Measurements from ENCODE around the gene FHIT.

FHIT gene

GRCh38 chr3:60781935-60782334, 469.3 kb downstream of the FHIT start:
- Histone ChIP-seq H3K27ac (ENCODE audit: low read depth, low read length) (no peak overlapping the region), H3K9ac (ENCODE audit: low read length in 5 of 5) (no peak overlapping the region), H3K36me3 (ENCODE audit: control insufficient read depth in 5 of 5, insufficient read depth in 5 of 5, low read length in 5 of 5) (no peaks in the 10 kb centered on the region), H3K4me1 (ENCODE audit: control insufficient read depth in 5 of 5, insufficient read depth in 5 of 5, low read length in 5 of 5) (peaks cover 0 to 13% (median 0%) of the 10 kb centered on the region in 5 donors), H3K9me3 (ENCODE audit: control insufficient read depth in 5 of 5, low read length in 5 of 5) (peaks cover 2 to 20% (median 14%) of the 10 kb centered on the region in 5 donors), H3K27me3 (ENCODE audit: control insufficient read depth in 5 of 5, insufficient read depth in 4 of 5, low read length in 5 of 5) (no peaks in the 10 kb centered on the region), H3K4me3 (ENCODE audit: low read depth in 1 of 5, low read length in 5 of 5) (no peak overlapping the region)

DNA sequence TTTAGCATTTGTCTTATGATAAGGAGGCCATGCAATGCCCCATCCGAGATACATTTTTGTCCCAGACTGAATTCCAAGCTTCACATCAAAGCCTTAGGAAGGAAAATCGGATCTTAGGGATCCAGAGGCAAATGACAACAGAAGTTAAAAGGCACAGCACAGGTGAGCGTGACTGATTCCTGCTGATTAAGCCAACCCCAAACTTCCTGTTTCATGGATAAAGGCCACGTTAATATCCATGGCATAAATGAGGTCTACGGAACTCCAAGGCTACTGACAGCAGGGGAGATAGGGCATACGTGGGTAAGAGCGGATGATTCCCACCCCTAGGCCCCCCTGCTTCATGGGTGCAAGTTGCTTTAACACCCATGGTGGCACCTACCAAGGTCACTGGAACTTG, 471.6 kb downstream of the FHIT start:
- Histone ChIP-seq H3K9me3 (ENCODE audit: control insufficient read depth in 5 of 5, low read length in 5 of 5) (peaks cover 2 to 26% (median 18%) of the 10 kb centered on the region in 5 donors), H3K4me3 (ENCODE audit: low read depth in 1 of 5, low read length in 5 of 5) (no peak overlapping the region), H3K27me3 (ENCODE audit: control insufficient read depth in 5 of 5, insufficient read depth in 4 of 5, low read length in 5 of 5) (no peaks in the 10 kb centered on the region), H3K4me1 (ENCODE audit: control insufficient read depth in 5 of 5, insufficient read depth in 5 of 5, low read length in 5 of 5) (peaks cover 0 to 5% (median 0%) of the 10 kb centered on the region in 5 donors), H3K36me3 (ENCODE audit: control insufficient read depth in 5 of 5, insufficient read depth in 5 of 5, low read length in 5 of 5) (no peaks in the 10 kb centered on the region), H3K9ac (ENCODE audit: low read length in 5 of 5) (no peak overlapping the region), H3K27ac (ENCODE audit: low read depth, low read length) (no peak overlapping the region)

GRCh38 chr3:60775985-60776384, 475.3 kb downstream of the FHIT start:
- Histone ChIP-seq H3K9ac (ENCODE audit: low read length in 5 of 5) (no peak overlapping the region), H3K4me1 (ENCODE audit: control insufficient read depth in 5 of 5, insufficient read depth in 5 of 5, low read length in 5 of 5) (peaks cover 0 to 5% (median 0%) of the 10 kb centered on the region in 5 donors), H3K27me3 (ENCODE audit: control insufficient read depth in 5 of 5, insufficient read depth in 4 of 5, low read length in 5 of 5) (no peaks in the 10 kb centered on the region), H3K4me3 (ENCODE audit: low read depth in 1 of 5, low read length in 5 of 5) (no peak overlapping the region), H3K36me3 (ENCODE audit: control insufficient read depth in 5 of 5, insufficient read depth in 5 of 5, low read length in 5 of 5) (no peaks in the 10 kb centered on the region), H3K27ac (ENCODE audit: low read depth, low read length) (no peak overlapping the region), H3K9me3 (ENCODE audit: control insufficient read depth in 5 of 5, low read length in 5 of 5) (peaks cover 0 to 20% (median 17%) of the 10 kb centered on the region in 5 donors)

DNA sequence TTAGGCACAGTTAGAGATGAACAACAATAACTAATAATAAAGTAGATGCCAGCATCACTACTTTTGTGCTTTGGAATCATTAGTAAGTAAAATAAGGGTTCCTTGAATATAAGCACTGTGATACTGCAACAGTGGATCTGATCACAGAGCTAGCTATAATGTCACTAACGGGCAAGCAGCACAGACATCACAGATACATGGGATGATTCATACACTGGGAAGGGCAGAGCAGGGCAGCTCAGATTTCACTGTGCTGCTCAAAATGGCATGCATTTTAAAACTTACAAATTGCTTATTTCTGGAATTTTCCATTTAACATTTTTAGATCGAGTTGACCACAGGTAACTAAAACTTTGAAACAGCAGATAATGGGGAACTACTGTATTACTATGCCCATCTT, 476.6 kb downstream of the FHIT start:
- no peaks in the 10 kb centered on the region for H3K27me3 ChIP-seq (ENCODE audit: control insufficient read depth in 5 of 5, insufficient read depth in 4 of 5, low read length in 5 of 5)
- no peaks in the 10 kb centered on the region for H3K36me3 ChIP-seq (ENCODE audit: control insufficient read depth in 5 of 5, insufficient read depth in 5 of 5, low read length in 5 of 5)
- H3K9me3 ChIP-seq (ENCODE audit: control insufficient read depth in 5 of 5, low read length in 5 of 5): peaks cover 0 to 11% (median 7%) of the 10 kb centered on the region in 5 donors
- no peak overlapping the region for H3K4me3 ChIP-seq (ENCODE audit: low read depth in 1 of 5, low read length in 5 of 5)
- no peak overlapping the region for H3K27ac ChIP-seq (ENCODE audit: low read depth, low read length)
- H3K9ac ChIP-seq (ENCODE audit: low read length in 5 of 5): no peak overlapping the region
- H3K4me1 ChIP-seq (ENCODE audit: control insufficient read depth in 5 of 5, insufficient read depth in 5 of 5, low read length in 5 of 5): peaks cover 0 to 5% (median 0%) of the 10 kb centered on the region in 5 donors

- Histone ChIP-seq H3K27me3 (ENCODE audit: control insufficient read depth in 5 of 5, insufficient read depth in 4 of 5, low read length in 5 of 5) (no peaks in the 10 kb centered on the region), H3K27ac (ENCODE audit: low read depth, low read length) (no peak overlapping the region), H3K9me3 (ENCODE audit: control insufficient read depth in 5 of 5, low read length in 5 of 5) (peaks cover 0 to 8% (median 5%) of the 10 kb centered on the region in 5 donors), H3K36me3 (ENCODE audit: control insufficient read depth in 5 of 5, insufficient read depth in 5 of 5, low read length in 5 of 5) (no peaks in the 10 kb centered on the region), H3K9ac (ENCODE audit: low read length in 5 of 5) (no peak overlapping the region), H3K4me3 (ENCODE audit: low read depth in 1 of 5, low read length in 5 of 5) (no peak overlapping the region), H3K4me1 (ENCODE audit: control insufficient read depth in 5 of 5, insufficient read depth in 5 of 5, low read length in 5 of 5) (no peaks in the 10 kb centered on the region)
Observed at GRCh38 chr3:60772584-60772983, 478.7 kb downstream of the FHIT start.

- H3K36me3 ChIP-seq (ENCODE audit: control insufficient read depth in 5 of 5, insufficient read depth in 5 of 5, low read length in 5 of 5): no peaks in the 10 kb centered on the region
- no peaks in the 10 kb centered on the region for H3K27me3 ChIP-seq (ENCODE audit: control insufficient read depth in 5 of 5, insufficient read depth in 4 of 5, low read length in 5 of 5)
- no peaks in the 10 kb centered on the region for H3K4me1 ChIP-seq (ENCODE audit: control insufficient read depth in 5 of 5, insufficient read depth in 5 of 5, low read length in 5 of 5)
- H3K27ac ChIP-seq (ENCODE audit: low read depth, low read length): no peak overlapping the region
- H3K9ac ChIP-seq (ENCODE audit: low read length in 5 of 5): no peak overlapping the region
- H3K9me3 ChIP-seq (ENCODE audit: control insufficient read depth in 5 of 5, low read length in 5 of 5): peaks cover 0 to 8% (median 5%) of the 10 kb centered on the region in 5 donors
- H3K4me3 ChIP-seq (ENCODE audit: low read depth in 1 of 5, low read length in 5 of 5): no peak overlapping the region
Observed at GRCh38 chr3:60771766-60772165, 479.5 kb downstream of the FHIT start.

DNA sequence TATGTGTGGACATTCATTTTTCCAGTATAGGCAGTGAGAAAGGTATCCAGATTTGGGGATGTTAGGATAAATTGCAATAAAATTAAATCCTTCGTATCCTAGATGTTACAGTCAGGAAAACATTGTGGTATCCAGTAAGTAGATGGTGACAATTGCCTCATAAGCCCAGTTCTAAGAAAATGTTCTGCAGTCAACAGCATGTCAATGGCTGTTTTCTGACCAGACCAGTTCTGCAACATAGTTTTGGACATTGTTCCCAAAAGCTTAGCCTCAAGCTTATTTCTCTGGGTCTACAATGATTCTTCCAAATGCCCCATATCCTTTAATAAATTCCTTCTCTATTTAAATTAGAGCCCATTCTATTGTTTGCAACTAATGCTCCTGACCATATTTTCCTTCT, 480.7 kb downstream of the FHIT start:
- no peak overlapping the region for H3K27ac ChIP-seq (ENCODE audit: low read depth, low read length)
- H3K36me3 ChIP-seq (ENCODE audit: control insufficient read depth in 5 of 5, insufficient read depth in 5 of 5, low read length in 5 of 5): no peaks in the 10 kb centered on the region
- H3K27me3 ChIP-seq (ENCODE audit: control insufficient read depth in 5 of 5, insufficient read depth in 4 of 5, low read length in 5 of 5): no peaks in the 10 kb centered on the region
- H3K9ac ChIP-seq (ENCODE audit: low read length in 5 of 5): no peak overlapping the region
- no peak overlapping the region for H3K4me3 ChIP-seq (ENCODE audit: low read depth in 1 of 5, low read length in 5 of 5)
- no peaks in the 10 kb centered on the region for H3K4me1 ChIP-seq (ENCODE audit: control insufficient read depth in 5 of 5, insufficient read depth in 5 of 5, low read length in 5 of 5)
- peaks cover 0 to 5% (median 4%) of the 10 kb centered on the region in 5 donors for H3K9me3 ChIP-seq (ENCODE audit: control insufficient read depth in 5 of 5, low read length in 5 of 5)

- Histone ChIP-seq H3K36me3 (ENCODE audit: control insufficient read depth in 5 of 5, insufficient read depth in 5 of 5, low read length in 5 of 5) (no peaks in the 10 kb centered on the region), H3K9ac (ENCODE audit: low read length in 5 of 5) (no peak overlapping the region), H3K27me3 (ENCODE audit: control insufficient read depth in 5 of 5, insufficient read depth in 4 of 5, low read length in 5 of 5) (no peaks in the 10 kb centered on the region), H3K4me1 (ENCODE audit: control insufficient read depth in 5 of 5, insufficient read depth in 5 of 5, low read length in 5 of 5) (no peaks in the 10 kb centered on the region), H3K4me3 (ENCODE audit: low read depth in 1 of 5, low read length in 5 of 5) (no peak overlapping the region), H3K27ac (ENCODE audit: low read depth, low read length) (no peak overlapping the region), H3K9me3 (ENCODE audit: control insufficient read depth in 5 of 5, low read length in 5 of 5) (no peaks in the 10 kb centered on the region)
Observed at GRCh38 chr3:60767536-60767935, 483.7 kb downstream of the FHIT start.

- H3K27me3 ChIP-seq (ENCODE audit: control insufficient read depth in 5 of 5, insufficient read depth in 4 of 5, low read length in 5 of 5): no peaks in the 10 kb centered on the region
- no peaks in the 10 kb centered on the region for H3K4me1 ChIP-seq (ENCODE audit: control insufficient read depth in 5 of 5, insufficient read depth in 5 of 5, low read length in 5 of 5)
- H3K36me3 ChIP-seq (ENCODE audit: control insufficient read depth in 5 of 5, insufficient read depth in 5 of 5, low read length in 5 of 5): no peaks in the 10 kb centered on the region
- no peak overlapping the region for H3K9ac ChIP-seq (ENCODE audit: low read length in 5 of 5)
- no peak overlapping the region for H3K27ac ChIP-seq (ENCODE audit: low read depth, low read length)
- no peak overlapping the region for H3K4me3 ChIP-seq (ENCODE audit: low read depth in 1 of 5, low read length in 5 of 5)
- no peaks in the 10 kb centered on the region for H3K9me3 ChIP-seq (ENCODE audit: control insufficient read depth in 5 of 5, low read length in 5 of 5)
Observed at GRCh38 chr3:60765776-60766175, 485.5 kb downstream of the FHIT start.

GRCh38 chr3:60764870-60765269, 486.4 kb downstream of the FHIT start:
- H3K27me3 ChIP-seq (ENCODE audit: control insufficient read depth in 5 of 5, insufficient read depth in 4 of 5, low read length in 5 of 5): no peaks in the 10 kb centered on the region
- no peak overlapping the region for H3K9ac ChIP-seq (ENCODE audit: low read length in 5 of 5)
- no peak overlapping the region for H3K27ac ChIP-seq (ENCODE audit: low read depth, low read length)
- no peaks in the 10 kb centered on the region for H3K4me1 ChIP-seq (ENCODE audit: control insufficient read depth in 5 of 5, insufficient read depth in 5 of 5, low read length in 5 of 5)
- H3K9me3 ChIP-seq (ENCODE audit: control insufficient read depth in 5 of 5, low read length in 5 of 5): no peaks in the 10 kb centered on the region
- no peak overlapping the region for H3K4me3 ChIP-seq (ENCODE audit: low read depth in 1 of 5, low read length in 5 of 5)
- no peaks in the 10 kb centered on the region for H3K36me3 ChIP-seq (ENCODE audit: control insufficient read depth in 5 of 5, insufficient read depth in 5 of 5, low read length in 5 of 5)

- H3K4me1 ChIP-seq (ENCODE audit: control insufficient read depth in 5 of 5, insufficient read depth in 5 of 5, low read length in 5 of 5): no peaks in the 10 kb centered on the region
Observed at GRCh38 chr3:60760145-60760544, 491.1 kb downstream of the FHIT start.

More at GRCh38 chr3:60760145-60760544, 491.1 kb downstream of the FHIT start:
- H3K36me3 ChIP-seq (ENCODE audit: control insufficient read depth in 5 of 5, insufficient read depth in 5 of 5, low read length in 5 of 5): no peaks in the 10 kb centered on the region
- no peak overlapping the region for H3K27ac ChIP-seq (ENCODE audit: low read depth, low read length)
- H3K4me3 ChIP-seq (ENCODE audit: low read depth in 1 of 5, low read length in 5 of 5): no peak overlapping the region
- H3K9ac ChIP-seq (ENCODE audit: low read length in 5 of 5): no peak overlapping the region
- no peaks in the 10 kb centered on the region for H3K27me3 ChIP-seq (ENCODE audit: control insufficient read depth in 5 of 5, insufficient read depth in 4 of 5, low read length in 5 of 5)
- no peaks in the 10 kb centered on the region for H3K9me3 ChIP-seq (ENCODE audit: control insufficient read depth in 5 of 5, low read length in 5 of 5)
